IPS DF 6.9 (cell line): ENCODE measurements around the gene PTCD2.

Source experiments
- DNase-seq: peaks from one replicate; pipeline ENCODE4 v3.0.0-alpha.2; 2013; ENCODE audit warnings: low read depth, low spot score
- H3K27ac ChIP-seq: one replicate; pipeline ENCODE4 v1.5.1; 2013; ENCODE audit warnings: low read length, control low read depth
- H3K27me3 ChIP-seq: 2 replicates; pipeline ENCODE4 v1.6.1; 2013; ENCODE audit warnings: mild to moderate bottlenecking, low read length; ENCODE audit not compliant: control insufficient read depth, insufficient read depth
- H3K36me3 ChIP-seq: 2 replicates; pipeline ENCODE4 v1.6.1; 2013; ENCODE audit warnings: low read length; ENCODE audit not compliant: control insufficient read depth, insufficient read depth
- H3K4me1 ChIP-seq: 2 replicates; pipeline ENCODE4 v1.6.1; 2013; ENCODE audit warnings: low read length; ENCODE audit not compliant: control insufficient read depth, insufficient read depth
- H3K4me3 ChIP-seq: 2 replicates; pipeline ENCODE4 v1.5.1; 2013; ENCODE audit warnings: mild to moderate bottlenecking, low read length
- H3K9me3 ChIP-seq: 2 replicates; pipeline ENCODE4 v1.6.1; 2013; ENCODE audit warnings: low read length, inconsistent platforms; ENCODE audit not compliant: control insufficient read depth, insufficient read depth
- WGBS: extraction: QIAGEN DNeasy Blood & Tissue Kit; methylation state at CpG from one replicate; pipeline ENCODE4 v1.1.7; 2013; ENCODE audit warnings: mixed read lengths, missing lambda C conversion rate; ENCODE audit not compliant: insufficient read length, insufficient coverage; 5-methylcytosine and 5-hydroxymethylcytosine counted together

Gene PTCD2

DNA sequence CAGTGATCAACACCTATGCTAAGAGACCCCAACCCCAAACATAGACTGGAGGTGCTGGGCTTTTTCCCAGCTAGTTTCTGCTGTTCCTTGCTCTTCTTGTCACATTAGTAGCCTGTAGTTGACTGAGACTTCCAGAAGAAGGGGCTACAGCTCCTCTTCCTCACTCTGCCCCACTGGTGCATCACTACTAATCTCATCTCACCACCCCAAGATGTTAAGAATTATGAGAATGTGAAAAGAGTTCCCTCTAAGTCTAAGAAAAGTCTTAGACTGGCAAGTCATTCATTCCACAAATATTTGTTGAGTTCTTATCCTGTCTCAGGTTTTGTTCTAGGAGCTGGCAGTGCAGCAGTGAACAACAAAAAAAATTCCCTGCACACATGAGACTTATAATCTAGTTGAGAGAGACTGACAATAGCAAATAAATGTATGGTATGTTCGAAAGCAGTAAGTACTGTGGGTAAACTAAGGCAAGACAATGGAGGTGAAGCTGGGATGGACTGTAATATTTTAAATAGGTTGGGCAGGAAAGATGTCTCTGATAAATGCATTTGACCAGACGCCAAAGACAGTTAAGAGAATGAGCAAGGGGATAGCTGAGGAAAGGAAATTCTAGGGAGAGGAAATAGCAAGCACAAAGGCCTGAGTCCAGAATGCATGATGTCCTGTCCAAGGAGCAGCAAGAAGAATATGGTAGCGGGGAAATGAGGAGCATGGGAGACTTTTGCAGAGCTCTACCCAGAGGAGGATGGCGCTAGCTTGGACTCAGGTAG is 92.3 kb downstream of the PTCD2 start:
- WGBS, result no CpG with 5 or more reads among the region's 4 CpGs
- DNase-seq, result no peak
- Histone ChIP-seq H3K36me3 (no peaks in the 10 kb centered on the region), H3K4me3 (no peak overlapping the region), H3K4me1 (no peaks in the 10 kb centered on the region), H3K9me3 (no peaks in the 10 kb centered on the region), H3K27me3 (no peaks in the 10 kb centered on the region), H3K27ac (no peak overlapping the region)

- DNase-seq, result no peak
- no peaks in the 10 kb centered on the region for H3K36me3 ChIP-seq
- H3K4me3 ChIP-seq, result no peak overlapping the region
- no peaks in the 10 kb centered on the region for H3K27me3 ChIP-seq
- H3K4me1 ChIP-seq, result no peaks in the 10 kb centered on the region
- no peak overlapping the region for H3K27ac ChIP-seq
- no CpG with 5 or more reads among the region's 5 CpGs for WGBS
- no peaks in the 10 kb centered on the region for H3K9me3 ChIP-seq
These were observed 95.6 kb downstream of the PTCD2 start for GRCh38 chr5:72415616-72416325.

GRCh38 chr5:72417333-72418062 is 97.3 kb downstream of the PTCD2 start:
- Histone ChIP-seq H3K27ac (no peak overlapping the region), H3K9me3 (no peaks in the 10 kb centered on the region), H3K36me3 (no peaks in the 10 kb centered on the region), H3K27me3 (no peaks in the 10 kb centered on the region), H3K4me3 (no peak overlapping the region), H3K4me1 (no peaks in the 10 kb centered on the region)
- no CpG with 5 or more reads among the region's 48 CpGs for WGBS
- no peak for DNase-seq
